Activated CD4-positive, alpha-beta T cell treated with anti-CD3 and anti-CD28 coated beads, Interleukin-2, amount 50 U/mL, for 1 hour (primary cell): ENCODE data around the gene CAMK4.

Experiments used
- DNase-seq: peaks from one replicate; pipeline ENCODE4 v3.0.0-alpha.2; 2020

The CAMK4 gene

DNA sequence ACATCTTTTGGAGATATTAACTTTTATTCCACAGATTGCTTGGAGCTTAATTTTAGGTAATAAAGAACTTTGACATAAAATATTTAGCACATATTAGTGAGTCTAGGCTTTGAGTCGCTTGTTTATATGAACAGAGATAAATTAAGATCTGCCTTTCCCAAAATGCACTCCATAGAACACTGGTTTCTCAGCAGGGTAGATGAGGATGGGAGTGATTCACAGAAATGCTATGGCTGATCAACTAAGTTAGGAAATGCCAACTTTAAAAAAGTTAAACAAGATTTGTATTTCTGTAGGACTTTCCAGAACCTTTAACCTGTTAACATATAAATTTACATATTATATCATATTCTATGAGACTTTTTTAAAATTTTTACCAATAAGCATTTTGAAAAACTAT lies 222.9 kb downstream of the CAMK4 start:
- DNase-seq, result no peak

DNA sequence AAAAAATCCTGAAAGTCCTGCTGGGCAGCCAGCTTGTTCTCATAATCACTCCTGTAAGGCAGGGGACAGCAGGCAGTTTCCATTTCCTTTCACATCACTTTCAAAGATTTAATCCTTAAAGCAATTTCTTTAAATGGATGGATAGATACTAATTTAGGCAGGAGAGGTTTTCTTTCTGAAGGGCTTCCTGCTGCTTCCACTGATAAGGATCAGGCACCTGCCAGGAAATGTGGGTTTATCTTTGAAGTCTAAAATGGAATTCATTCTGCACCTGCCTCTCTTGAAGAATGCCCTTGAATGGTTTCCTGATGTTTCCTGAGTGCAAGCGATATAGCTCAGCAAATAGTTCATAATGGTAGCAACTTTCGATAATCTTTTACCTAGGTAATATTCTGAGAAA lies 223.6 kb downstream of the CAMK4 start:
- DNase-seq, result no peak

DNA sequence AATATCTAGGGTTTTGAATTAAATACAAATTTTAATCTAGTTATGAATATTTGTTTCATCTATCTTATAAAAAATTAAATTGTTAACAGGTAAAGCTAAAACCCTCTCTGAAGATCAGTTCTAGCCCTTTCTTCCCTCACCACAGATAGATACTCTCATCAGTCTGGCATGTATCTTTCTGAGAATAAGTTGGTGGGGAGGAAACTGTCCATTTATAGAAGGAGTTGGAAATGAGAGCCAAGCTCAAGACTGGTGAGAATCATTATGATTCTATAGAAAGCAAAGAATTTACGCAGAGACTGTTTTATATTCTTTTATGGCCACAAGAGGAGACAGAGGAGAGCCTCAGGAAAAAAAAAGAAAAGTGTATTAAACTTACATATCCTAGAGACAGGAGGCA lies 229.1 kb downstream of the CAMK4 start:
- DNase-seq, result no peak

DNA sequence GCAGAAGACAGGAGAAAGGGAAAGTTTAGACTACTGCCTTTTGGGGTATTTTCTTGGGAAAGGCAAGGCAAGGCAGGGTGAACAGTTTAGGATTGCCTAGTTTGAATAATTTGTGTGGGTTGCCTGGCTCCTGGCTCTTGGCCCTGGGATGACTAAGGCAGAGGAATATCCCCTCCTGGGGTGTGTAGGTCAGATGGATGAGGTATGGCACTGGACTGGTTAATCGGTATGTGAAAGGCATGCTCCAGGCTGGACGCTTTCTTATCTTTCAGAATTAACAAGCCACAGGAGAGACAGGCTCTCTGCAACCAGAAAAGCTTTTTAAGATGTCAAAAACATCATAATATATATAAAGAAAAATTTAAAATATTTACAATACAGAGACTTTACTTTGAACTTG lies 229.6 kb downstream of the CAMK4 start:
- DNase-seq, result no peak

DNA sequence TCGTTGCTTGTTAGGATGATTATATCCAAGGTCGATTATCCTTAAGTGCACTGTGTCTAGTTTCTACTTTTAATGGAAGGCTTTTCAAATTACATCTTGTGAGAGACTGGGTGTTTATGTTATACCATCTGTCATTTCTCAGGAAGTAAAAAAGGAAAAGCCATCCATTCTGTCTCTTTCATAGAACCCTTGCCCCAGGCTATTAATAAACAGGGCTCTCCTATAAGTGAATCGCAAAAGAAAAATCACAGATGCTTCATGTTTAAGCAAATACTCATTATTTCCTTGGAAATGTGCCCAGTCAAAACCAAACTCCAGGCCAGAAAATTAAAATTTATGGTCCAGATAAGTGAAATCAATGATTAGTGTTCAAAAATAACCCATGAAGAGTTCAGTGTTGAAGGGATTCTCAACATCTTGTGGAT lies 230.0 kb downstream of the CAMK4 start:
- no peak for DNase-seq

DNA sequence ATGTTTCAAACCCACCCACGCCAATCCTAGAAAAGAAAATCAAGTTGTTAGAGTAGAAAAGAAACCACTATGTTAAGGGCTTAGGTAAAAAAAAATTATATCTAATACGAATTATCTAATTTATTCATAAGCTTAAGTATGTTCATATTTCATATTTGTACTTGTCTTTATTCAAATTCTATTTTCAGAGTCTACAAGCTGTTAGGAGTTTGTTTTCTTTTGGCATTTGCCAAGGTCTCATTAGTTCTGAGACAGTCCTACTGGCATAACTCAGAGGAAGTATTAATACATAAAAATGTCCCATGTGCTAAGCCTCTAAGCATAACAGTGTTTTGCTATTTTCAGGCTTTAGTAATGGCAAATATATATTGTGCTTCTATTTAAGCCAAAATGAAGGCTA lies 230.6 kb downstream of the CAMK4 start:
- DNase-seq, result no peak

DNA sequence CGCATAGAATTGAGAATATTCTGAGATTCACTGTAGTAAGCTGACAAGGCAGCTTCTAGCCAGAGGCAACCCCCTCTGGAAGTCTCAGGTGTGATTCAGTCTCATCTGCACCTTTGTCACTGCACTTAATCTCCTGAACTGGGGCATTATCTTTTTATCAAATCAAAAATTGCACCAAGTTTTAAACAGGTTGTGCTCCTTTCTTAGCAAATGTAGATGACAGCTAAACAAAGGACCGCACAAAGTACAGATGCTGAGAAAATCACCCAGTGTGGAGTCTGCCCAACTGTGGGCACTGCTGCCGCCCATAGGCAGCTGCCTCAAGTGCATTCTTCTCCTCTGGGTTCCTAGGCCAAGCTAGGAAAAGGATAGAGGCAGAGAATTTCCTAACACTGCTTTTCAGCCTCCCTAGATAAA lies 237.1 kb downstream of the CAMK4 start:
- DNase-seq, result no peak

DNA sequence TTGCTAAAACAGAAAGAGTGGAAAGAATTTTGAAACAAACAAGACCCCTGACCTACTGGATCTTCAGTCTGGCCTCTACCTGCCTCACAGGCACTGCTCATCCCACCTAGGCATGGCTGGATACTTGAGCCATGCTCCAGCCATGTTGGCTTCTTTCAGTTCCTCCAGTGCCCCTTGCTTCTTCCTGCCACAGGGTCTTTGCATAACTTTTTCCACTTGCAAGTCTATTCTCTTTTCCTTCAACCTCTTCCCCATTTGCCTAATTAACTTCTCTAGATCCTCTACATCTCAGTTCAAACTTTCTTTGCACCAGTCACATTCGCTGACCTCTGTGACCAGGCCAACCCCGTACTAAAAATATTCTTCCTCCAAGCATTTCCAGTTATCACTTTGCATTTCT lies 237.8 kb downstream of the CAMK4 start:
- no peak for DNase-seq

DNA sequence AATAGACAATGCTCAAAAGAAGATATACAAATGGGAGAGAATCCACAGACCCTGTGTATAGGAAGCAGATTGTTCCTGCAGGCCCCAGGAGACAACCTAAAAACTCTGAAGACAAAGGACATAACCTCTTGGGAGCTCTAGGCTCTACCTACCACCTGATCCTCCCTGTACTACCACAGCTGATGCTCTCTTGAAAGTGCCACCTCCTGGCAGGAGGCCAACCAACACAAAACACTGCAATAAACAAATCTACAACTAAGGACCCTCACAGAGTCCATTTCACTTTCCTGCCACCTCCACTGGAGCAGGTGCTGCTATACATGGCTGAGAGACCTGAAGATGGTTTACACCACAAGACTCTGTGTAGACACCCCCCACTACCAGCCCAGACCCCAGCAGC lies 239.1 kb downstream of the CAMK4 start:
- DNase-seq, result no peak

DNA sequence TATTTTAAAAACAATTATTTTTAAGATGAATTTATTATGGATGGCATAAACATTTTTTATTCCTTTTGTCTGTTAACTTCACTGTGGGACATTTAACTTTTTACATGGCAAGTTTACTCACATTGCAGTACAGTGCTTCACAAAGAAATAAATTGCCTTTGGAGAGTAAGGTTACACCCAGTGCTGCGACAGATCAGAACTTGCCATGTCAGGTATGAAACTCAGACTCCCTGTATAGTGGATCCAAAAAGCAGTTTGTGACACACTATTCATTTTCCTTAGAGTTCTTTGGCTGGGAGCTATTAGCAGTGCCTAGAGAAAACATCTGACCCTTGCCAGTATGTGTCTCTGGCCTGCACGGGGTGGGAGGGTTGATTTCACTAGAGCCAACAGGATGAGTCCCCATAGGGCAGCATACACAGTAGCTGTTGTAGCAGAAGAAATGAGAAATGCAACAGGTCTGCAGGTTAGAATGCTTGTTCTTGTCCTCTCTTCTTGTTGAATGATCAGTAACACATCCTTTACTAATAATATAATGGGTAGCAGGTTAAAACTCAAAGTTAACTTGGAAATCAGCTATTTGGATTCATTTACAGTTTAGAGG lies 245.2 kb downstream of the CAMK4 start:
- no peak for DNase-seq

DNA sequence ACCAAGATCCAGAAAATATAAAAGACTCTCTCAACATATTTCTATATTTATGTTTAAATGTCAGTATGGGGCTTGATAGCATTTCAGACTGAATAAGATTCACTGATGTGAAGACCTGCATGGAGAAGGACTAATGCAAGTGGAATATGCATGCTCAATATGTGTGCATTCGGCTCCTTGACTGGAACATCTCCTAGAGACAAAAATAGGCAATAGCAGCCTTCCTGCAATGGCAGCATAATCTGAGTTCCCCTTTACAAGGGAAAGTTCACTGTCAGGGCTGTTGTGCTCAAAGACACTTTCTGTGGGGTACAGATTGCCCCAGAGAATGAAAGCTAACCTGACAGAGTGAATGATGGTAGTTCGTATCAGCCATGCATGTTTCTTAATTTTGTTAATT lies 245.7 kb downstream of the CAMK4 start:
- DNase-seq, result no peak

DNA sequence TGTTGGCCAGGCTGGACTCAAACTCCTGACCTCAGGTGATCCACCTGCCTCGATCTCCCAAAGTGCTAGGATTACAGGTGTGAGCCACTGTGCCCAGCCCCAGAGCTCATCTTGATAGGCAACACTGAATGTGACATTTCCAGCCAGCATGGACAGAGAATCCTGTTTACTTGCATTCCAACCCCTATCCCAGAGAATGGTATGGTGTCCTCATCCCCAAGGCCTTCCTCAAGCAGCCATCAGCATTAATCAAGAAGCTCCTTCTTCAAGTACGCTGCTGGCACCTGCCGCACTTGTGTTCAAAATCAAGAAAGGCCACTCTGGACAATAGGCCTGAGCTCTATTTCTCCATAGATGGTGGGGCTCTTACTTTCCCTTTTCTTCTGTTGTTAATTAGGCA lies 247.9 kb downstream of the CAMK4 start:
- no peak for DNase-seq

DNA sequence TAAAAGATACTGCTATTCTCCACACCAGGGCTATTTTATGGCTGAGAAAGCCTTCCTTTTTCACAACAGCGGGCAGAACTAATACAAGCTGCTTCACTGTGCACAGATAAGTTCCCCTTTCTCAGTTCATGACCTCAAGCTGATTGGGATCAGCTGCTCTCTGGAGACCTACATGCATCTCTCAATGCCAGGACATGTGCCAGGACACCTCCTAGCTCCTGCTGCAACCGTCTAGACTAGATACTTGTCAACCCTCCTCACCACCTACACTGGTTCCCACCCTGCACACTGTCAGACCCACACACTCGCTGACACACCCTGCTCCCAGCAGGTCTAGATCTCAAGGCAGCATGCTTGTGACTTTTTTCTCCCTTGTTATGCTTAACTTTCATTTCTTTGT lies 248.4 kb downstream of the CAMK4 start:
- DNase-seq, result no peak

DNA sequence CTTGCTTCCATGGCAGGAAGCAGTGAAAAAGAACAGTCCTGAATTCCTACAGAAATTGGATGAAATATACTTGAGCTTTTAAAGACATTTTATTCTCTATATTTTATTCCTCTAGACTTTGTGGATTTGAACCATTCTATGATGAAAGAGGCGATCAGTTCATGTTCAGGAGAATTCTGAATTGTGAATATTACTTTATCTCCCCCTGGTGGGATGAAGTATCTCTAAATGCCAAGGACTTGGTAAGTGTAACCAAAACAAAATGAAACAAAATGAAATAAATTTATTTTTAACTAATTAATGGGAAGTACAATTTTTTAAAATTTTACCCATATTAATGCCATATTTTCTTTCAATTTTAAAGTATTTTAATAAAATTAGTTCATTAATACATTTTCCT lies 254.1 kb downstream of the CAMK4 start:
- no peak for DNase-seq

DNA sequence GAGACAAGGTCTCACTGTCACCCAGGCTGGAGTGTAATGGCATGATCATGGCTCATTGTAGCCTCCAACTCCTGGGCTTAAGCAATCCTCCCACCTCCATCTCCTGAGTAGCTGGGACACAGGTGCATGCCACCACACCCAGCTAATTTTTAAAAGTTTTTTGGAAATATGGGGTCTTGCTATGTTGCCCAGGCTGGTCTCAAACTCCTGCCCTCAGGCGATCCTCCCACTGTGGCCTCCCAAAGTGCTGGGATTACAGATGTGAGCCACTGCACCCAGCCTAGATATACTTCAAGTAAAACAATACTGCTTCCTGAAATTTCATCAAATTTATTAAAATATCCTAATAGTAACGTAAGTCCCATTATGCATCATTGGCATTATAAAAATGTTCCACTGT lies 254.7 kb downstream of the CAMK4 start:
- DNase-seq, result no peak

DNA sequence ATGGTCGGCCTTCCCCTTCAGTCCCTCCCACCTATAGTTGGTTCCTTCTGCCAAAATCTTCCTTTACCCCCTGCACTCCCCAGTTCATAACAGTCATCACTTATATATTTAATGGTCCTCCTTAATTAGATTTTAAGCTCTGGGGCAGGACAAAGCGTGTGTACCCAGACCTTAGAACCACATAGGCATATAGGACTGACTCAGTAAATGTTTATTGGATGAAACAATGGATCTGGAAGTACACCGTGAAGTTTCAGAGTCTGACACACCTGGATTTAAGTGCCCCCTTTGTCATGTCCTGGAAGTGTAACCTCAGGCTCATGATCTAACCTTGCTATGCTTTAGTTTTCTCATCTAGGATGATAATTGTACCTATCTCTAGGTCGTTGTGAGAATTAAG lies 256.2 kb downstream of the CAMK4 start:
- no peak for DNase-seq

DNA sequence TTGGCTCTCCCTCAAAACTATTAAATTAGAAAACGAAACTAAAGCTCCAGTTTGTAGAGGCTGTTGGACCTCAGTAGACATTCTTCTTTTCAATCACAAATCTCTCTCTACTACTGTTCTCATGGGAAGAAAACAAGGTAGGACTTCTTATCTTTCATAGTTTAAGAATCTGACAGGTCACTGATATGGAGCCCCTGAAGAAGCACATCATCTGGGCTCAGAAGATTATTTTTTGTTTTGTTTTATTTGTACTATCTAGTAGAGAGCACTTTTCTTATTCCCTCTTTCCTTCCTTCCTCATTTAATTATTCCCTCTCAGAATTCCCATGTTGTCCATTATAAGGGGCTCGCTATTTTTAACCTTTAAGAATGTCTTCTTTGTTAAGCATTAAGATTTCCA lies 261.9 kb downstream of the CAMK4 start:
- no peak for DNase-seq

DNA sequence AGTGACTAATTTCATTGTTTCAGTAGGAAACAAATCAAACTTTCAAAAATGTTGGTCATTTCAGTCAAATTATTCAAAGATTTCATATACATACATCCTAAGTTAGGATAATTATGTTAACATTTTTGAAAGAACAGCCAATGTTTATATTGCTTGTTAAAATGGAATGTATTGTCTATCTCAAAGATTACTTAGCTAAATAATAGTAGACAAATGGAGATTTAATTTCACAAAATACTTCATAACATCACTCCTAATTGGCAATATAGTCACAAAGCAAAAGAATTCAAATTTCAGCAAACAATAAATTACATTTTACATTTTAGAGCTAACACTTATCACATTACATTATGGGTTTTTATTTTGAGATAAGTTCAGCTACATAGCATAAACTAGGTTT lies 262.7 kb downstream of the CAMK4 start:
- no peak for DNase-seq

DNA sequence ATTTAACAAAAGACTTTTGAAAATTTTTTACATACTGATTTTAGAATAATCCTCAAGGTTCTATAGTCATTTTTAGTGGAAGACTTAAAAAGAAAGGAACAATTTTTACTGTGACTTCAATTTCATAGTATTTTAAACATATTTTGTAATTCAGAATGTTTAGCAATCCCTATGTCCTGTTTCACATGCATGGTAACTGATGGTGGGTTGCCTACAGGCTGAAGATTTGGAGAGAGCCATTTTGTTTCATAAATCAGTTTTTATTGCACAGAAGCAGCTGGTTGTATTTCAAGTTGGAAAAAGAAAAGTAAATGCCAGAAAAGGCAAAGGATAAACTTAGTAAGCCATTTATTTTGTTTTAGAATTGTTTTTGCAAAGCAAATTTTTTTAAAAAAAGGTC lies 264.2 kb downstream of the CAMK4 start:
- DNase-seq, result no peak

DNA sequence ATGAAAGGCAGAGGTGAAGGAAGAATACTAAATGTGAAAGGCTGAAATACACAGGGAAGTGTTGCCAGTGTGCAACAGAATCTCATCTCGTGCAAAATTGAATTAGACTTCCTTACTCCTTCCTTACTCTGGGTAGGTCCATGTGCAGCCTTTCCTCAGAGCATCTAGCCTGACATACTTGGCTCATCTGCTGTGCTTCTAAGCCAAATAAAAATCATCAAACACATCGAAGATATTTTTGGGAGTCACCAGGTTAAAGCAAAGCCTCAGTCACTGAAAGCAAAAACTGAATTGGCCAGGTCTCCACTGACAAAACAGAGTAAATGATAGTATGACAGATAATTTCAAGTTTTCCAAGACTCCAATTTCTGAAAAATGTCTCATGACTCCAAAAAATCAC lies 268.8 kb downstream of the CAMK4 start:
- no peak for DNase-seq

DNA sequence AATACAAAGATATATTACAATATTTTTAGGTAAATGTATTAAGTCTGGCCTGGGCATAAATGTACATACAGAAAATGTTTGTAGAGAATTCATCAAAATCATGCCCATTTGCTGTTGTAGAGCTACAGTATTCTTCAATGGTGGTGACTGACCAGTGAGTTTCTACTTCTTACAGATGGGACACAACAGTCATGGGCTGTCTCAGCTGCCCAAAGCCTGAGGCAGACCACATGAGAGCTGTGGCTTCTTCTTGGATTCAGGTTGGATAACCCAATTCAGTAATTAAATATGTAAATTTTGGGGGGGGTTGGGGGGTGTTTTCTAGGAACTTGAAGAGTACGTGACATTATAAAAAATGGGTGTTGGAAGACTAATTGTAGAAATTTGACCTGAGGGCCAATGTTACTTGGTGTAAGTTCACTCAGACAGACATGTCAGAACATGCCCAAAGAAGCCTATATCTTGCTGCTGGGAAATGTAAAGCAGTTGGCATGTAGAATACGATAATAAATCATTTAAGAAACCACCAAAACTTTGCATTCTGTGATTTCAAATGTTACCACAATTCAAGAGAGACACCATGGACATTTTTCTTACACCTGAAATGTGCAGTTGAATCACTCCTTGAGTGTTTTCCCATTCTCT lies 270.3 kb downstream of the CAMK4 start:
- DNase-seq, result no peak

DNA sequence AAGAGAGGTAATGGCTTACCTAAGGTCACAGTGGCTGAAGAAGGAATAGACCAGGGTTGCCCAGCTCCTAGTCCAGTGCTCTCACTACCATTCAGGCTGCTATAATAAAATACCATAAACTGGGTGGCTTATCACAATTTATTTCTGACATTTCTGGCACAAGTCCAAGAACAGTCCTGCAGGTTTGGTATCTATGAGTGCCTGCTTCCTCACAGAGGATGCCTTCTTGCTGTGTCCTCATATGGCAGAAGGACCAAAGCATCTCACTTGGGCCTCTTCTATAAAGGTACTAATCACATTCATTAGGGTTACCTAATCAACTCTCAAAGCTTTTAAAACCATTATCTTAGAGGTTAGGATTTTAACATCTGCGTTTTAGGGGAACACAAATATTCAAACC lies 271.0 kb downstream of the CAMK4 start:
- no peak for DNase-seq

DNA sequence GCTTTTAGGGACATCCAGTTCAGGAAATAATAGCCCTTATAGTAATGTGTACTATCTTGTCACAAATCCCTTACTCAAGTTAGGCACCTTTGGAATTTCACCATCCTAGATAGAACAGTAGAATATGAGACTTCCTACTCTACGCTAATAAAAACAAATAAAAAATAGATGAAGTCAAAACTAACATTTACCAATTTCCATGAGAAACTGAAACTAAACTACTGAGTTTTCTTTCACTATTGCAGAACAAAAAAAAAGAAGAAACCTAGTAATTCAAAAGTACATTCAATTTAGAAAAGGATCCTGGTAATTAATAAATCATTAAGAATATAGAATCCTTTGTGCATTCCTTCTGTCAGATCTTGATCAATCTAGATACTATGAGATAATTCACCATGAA lies 274.2 kb downstream of the CAMK4 start:
- no peak for DNase-seq

DNA sequence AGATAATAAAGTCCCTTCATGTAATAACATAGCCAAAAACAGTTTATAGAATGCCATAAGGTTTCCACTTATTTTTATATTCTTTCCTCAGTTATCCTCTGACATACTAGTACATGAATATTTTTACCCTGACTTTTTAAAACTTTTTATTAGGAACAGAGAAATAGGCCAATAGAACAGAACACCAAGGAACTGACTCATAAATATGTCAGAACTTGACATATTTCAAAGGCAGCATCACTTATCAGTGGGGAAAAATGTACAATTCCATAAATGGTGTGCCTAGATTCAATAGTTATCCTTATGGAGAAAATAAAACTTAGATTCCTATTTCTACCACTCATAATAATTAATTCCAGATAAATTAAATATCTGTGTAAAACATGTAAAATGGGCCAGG lies 278.8 kb downstream of the CAMK4 start:
- no peak for DNase-seq

DNA sequence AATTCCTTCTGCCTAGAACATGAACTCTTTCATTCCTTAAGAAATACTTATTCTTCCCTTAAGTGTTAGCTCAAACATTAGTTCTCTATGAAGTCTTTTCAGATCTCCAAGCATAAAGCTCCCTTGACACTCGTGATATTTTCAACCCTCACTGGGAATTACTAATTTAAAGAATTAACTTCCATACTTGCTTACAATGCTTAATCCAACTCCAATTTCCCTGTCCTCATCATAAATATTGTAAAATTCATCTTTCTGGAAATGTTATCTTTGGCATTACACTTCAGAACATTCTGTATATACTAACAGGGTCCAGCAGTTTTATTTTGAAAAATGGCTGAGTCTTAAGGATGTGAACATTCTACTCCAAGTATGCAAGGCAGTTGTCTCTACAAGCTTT lies 280.9 kb downstream of the CAMK4 start:
- no peak for DNase-seq
